Natural killer cell (primary cell): ENCODE measurements around the gene TMEM138. TPM values are rescaled to one million over a fixed set of nuclear protein-coding genes. Genes with fewer than 3 reads are reported as not detected.

Source experiments
- ATAC-seq, 3 donors: fragments of 150-1000 bp in 2 of 3; fragments of 200-7000 bp in 1 of 3; cut with Tn5 transposase; 1 replicate in 1 of 3; 2 replicates in 2 of 3; pipeline ENCODE4 v1.10.0; 2021; ENCODE audit warnings: mild to moderate bottlenecking in 2 of 3, moderate library complexity in 2 of 3
- DNase-seq, 2 donors: peaks; one replicate each; pipeline versions ENCODE4 v3.0.0 to v3.0.0-alpha.2; 2013 to 2021; ENCODE audit warnings: mixed read lengths in 1 of 2
- H3K27ac ChIP-seq: one replicate; pipeline ENCODE4 v1.5.1; 2013; ENCODE audit warnings: mild to moderate bottlenecking, low read length
- H3K27me3 ChIP-seq: one replicate; pipeline ENCODE4 v1.6.1; 2013; ENCODE audit warnings: low read length; ENCODE audit not compliant: control insufficient read depth, insufficient read depth
- H3K36me3 ChIP-seq: one replicate; pipeline ENCODE4 v1.6.1; 2013; ENCODE audit warnings: low read length; ENCODE audit not compliant: control insufficient read depth, insufficient read depth
- H3K4me1 ChIP-seq: one replicate; pipeline ENCODE4 v1.6.1; 2013; ENCODE audit warnings: low read length; ENCODE audit not compliant: control insufficient read depth, insufficient read depth
- H3K4me3 ChIP-seq: one replicate; pipeline ENCODE4 v1.5.1; 2013; ENCODE audit warnings: low read length
- H3K9me3 ChIP-seq: one replicate; pipeline ENCODE4 v1.6.1; 2013; ENCODE audit warnings: low read length; ENCODE audit not compliant: control insufficient read depth, insufficient read depth
- H3K27ac Mint-ChIP-seq, 2 donors: one replicate each; pipeline ENCODE4 v1.8.0; 2022; ENCODE audit warnings: mild to moderate bottlenecking in 2 of 2, mixed read lengths in 2 of 2, moderate library complexity in 1 of 2
- H3K27me3 Mint-ChIP-seq, 2 donors: one replicate each; pipeline ENCODE4 v1.8.0; 2022; ENCODE audit warnings: low read depth in 2 of 2, mixed read lengths in 2 of 2
- H3K36me3 Mint-ChIP-seq: one replicate; pipeline ENCODE4 v1.8.0; 2022; ENCODE audit warnings: mixed read lengths
- H3K4me1 Mint-ChIP-seq, 2 donors: one replicate each; pipeline ENCODE4 v1.8.0; 2022; ENCODE audit warnings: mixed read lengths in 2 of 2
- H3K4me3 Mint-ChIP-seq: one replicate; pipeline ENCODE4 v1.8.0; 2022; ENCODE audit warnings: mild to moderate bottlenecking, moderate library complexity, mixed read lengths
- H3K9me3 Mint-ChIP-seq, 2 donors: one replicate each; pipeline ENCODE4 v1.8.0; 2022; ENCODE audit warnings: mixed read lengths in 2 of 2
- WGBS: methylation state at CpG from one replicate; pipeline ENCODE4 v1.1.7; 2013; ENCODE audit warnings: missing lambda C conversion rate; ENCODE audit not compliant: insufficient coverage; 5-methylcytosine and 5-hydroxymethylcytosine counted together
- intact Hi-C: fragments of 100-400 bp; cut with micrococcal nuclease; formaldehyde crosslinking; loops from one replicate; pipeline ENCODE4 v1.14.2; 2022
- total RNA-seq, 4 donors: library from RNA; stranded (reverse); fragments of 120-200 nt in 1 of 4; gene quantifications; one replicate each; pipeline versions ENCODE4 v1.2.3 to v1.2.4, GENCODE V29; 2013 to 2022
- TF ChIP-seq, protein P1 (sequence below): fragments of 200-600 bp; IDR thresholded peaks from one replicate; pipeline ENCODE4 v1.8.0; 2022; ENCODE audit warnings: antibody characterized with exemption

TMEM138 gene
- total RNA-seq, 3 donors from 2014 or later (not counting 1 experiment from before 2014, with no cell fraction given): 63.8 to 75.9 (median 66.5) TPM

DNA sequence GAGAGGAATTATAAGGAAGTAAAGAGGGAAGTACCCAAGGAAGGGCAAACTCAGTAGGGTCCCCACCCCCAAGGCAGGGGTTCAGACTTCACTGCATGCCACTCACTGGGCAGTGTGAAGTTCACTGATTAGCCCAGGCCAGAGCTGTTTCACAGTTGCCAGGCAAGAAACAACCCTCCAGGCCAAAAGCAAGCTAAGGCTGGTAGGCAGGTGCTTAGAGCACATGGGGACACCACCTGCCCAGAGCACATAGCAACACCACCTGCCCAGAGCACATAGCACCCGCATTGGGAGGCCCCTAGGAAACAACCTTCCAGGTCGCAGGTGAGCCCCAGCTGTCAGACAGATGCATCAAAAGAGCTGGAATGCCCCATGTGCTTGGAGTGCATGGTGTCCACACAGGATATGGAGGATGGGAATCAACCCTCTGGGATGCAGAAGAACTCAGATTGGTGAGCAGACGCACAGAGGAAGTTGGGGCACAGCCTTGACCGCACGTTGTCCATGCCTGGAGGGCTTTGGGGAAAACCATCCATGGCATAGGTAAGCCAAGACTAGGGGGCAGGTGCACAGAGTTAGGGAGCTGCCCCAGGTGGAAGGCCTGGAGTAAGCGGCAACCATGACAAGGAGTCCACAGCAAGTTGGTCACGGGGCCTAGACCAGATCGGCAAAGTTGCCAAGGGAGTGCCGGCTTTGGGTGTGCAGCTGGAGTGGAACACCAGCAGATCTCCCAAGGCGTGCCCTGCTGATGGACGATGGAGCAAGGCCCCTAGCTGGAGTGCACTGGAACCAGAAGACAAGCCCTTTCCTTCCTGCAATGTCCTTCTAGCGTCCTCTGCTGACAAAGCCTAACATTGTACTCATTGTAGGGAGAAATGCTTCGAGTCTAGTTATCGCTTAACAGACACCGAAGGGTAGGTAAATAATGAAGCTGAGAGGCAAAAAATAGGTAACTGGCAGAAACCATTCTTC, 22.4 kb downstream of the TMEM138 start:
- H3K27ac Mint-ChIP-seq: no peak overlapping the region
- H3K27me3 ChIP-seq: no peaks in the 10 kb centered on the region
- H3K4me3 Mint-ChIP-seq: no peak overlapping the region
- H3K4me1 ChIP-seq: peaks cover 5% of the 10 kb centered on the region
- DNase-seq (no peak), ATAC-seq (no peak)
- H3K27ac ChIP-seq: no peak overlapping the region
- H3K36me3 ChIP-seq: no peaks in the 10 kb centered on the region
- no peaks in the 10 kb centered on the region for H3K27me3 Mint-ChIP-seq
- TF ChIP-seq, protein P1, sequence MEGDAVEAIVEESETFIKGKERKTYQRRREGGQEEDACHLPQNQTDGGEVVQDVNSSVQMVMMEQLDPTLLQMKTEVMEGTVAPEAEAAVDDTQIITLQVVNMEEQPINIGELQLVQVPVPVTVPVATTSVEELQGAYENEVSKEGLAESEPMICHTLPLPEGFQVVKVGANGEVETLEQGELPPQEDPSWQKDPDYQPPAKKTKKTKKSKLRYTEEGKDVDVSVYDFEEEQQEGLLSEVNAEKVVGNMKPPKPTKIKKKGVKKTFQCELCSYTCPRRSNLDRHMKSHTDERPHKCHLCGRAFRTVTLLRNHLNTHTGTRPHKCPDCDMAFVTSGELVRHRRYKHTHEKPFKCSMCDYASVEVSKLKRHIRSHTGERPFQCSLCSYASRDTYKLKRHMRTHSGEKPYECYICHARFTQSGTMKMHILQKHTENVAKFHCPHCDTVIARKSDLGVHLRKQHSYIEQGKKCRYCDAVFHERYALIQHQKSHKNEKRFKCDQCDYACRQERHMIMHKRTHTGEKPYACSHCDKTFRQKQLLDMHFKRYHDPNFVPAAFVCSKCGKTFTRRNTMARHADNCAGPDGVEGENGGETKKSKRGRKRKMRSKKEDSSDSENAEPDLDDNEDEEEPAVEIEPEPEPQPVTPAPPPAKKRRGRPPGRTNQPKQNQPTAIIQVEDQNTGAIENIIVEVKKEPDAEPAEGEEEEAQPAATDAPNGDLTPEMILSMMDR: no peak
- H3K4me1 Mint-ChIP-seq: peaks cover 7 to 8% of the 10 kb centered on the region in 2 donors
- H3K4me3 ChIP-seq: no peak overlapping the region
- H3K9me3 Mint-ChIP-seq: no peaks in the 10 kb centered on the region
- intact Hi-C loops: loop anchor here (1.0 kb wide), 1 partner anchor 48 kb away; no protein-coding TSS in a partner anchor
- H3K9me3 ChIP-seq: no peaks in the 10 kb centered on the region
- WGBS: 93% methylated on average over 15 of the region's 15 CpGs
- no peaks in the 10 kb centered on the region for H3K36me3 Mint-ChIP-seq

DNA sequence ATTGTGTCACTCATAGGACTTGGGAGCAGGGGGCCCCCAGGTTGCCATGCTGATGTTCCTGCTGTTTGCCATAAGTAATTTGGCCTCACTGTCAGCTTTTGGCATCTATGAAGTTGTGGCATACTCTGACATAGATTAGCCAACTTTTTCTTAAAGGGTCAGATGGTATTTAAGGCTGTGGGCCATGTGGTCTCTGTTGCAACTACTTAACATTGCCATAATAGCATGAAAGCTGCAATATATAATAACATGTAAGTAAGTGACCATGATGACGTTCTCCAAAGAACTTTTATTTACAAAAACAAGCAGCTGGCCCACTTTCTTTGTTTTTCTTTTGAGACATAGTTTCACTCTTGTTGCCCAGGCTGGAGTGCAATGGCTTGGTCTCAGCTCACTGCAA, 28.0 kb downstream of the TMEM138 start:
- intact Hi-C loops: no loop called here
- 85% methylated on average over 1 of the region's 1 CpG for WGBS
- Histone ChIP-seq H3K36me3 (peaks cover 3% of the 10 kb centered on the region), H3K27me3 (no peaks in the 10 kb centered on the region), H3K27ac (no peak overlapping the region), H3K4me1 (peaks cover 25% of the 10 kb centered on the region), H3K9me3 (no peaks in the 10 kb centered on the region), H3K4me3 (no peak overlapping the region)
- ATAC-seq: no peak
- H3K27ac Mint-ChIP-seq: no peak overlapping the region
- H3K4me3 Mint-ChIP-seq: no peak overlapping the region
- H3K27me3 Mint-ChIP-seq: no peaks in the 10 kb centered on the region
- no peaks in the 10 kb centered on the region for H3K36me3 Mint-ChIP-seq
- no peaks in the 10 kb centered on the region for H3K9me3 Mint-ChIP-seq
- no peak for DNase-seq
- H3K4me1 Mint-ChIP-seq: peaks cover 32% of the 10 kb centered on the region in 2 donors
- TF ChIP-seq, protein P1: no peak

DNA sequence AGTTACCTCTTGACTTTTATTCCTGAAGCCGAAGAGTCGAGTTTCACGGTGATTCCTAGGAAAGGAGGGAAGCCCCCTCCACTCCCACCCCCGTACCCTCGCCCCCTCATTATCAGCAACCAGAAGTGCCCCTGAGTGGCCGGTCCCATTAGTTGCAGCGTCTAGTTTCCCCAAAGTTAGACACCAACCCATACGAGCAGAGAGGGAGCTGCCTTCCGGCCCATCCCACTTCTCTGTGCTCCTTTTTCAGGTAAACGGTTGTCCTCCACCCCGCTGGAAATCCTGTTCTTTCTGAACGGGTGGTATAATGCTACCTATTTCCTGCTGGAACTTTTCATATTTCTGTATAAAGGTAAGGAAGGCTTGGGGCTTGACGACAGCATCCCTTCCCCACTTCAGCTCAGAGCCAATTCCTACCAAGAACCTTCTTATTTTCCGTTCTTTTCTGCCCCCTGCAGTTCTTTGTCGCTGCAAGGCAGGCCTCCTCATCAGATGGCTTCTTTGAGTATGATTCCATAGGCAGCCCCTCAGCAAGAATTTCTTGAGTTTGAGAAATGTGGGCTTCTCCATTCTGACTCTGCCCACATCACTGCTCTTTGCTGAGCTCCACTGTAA, 30.9 kb downstream of the TMEM138 start:
- Histone ChIP-seq H3K27ac (peak overlapping the region; percentile 81), H3K4me1 (peaks cover 21% of the 10 kb centered on the region), H3K27me3 (no peaks in the 10 kb centered on the region), H3K36me3 (peaks cover 12% of the 10 kb centered on the region), H3K4me3 (peak overlapping the region; percentile 80), H3K9me3 (no peaks in the 10 kb centered on the region)
- Mint-ChIP-seq H3K27ac (peak overlapping the region; percentile 87 to 94), H3K36me3 (no peaks in the 10 kb centered on the region), H3K27me3 (no peaks in the 10 kb centered on the region), H3K4me3 (peak overlapping the region; percentile 92), H3K4me1 (peaks cover 25% of the 10 kb centered on the region in 2 donors), H3K9me3 (no peaks in the 10 kb centered on the region)
- DNase-seq (peak in 1 of 2 donors; percentile 59), ATAC-seq (peak in 2 of 3 donors; percentile 12 to 23)
- TF ChIP-seq, protein P1: no peak
- intact Hi-C loops: loop anchor here (2.0 kb wide), 2 partner anchors 32 to 56 kb away; partner anchors contain the start of gene CYB561A3
- 10% methylated on average over 15 of the region's 15 CpGs for WGBS
